ENCODE measurements around the gene OSBPL7. TPM values are rescaled to one million over a fixed set of nuclear protein-coding genes. Genes with fewer than 3 reads are reported as not detected.
A peak's percentile ranks its signal among the peaks of the same experiment; 100 is the strongest.
"Not testable (repeated sequence)": the region's sequence is repeated elsewhere in the genome, so short reads cannot be mapped to it uniquely, and the experiment has no call there.

The OSBPL7 gene
- total RNA-seq, 1 donor from 2014 or later = 5.6 TPM

DNA sequence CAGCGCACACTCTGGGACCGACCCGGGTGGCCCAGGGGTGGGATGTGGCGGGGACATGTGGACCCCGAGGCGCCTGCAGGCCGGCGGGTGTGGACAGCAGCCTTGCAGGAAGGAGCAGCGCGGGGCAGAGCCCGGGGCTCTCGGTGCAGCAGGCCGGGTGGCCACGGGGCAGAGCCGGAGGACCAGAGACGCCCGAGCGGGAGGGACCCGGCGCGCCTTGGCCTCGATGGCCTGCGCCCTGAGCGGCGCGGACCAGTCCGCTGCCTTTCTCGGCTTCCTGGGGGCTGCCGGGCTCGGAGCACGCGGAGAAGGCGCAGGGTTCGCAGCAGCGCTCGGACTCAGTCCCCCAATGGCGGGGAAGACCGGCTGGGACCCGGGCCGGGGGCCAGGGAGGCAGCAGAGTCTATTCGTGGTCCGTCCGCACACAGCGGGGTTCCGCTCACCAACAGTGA, 43.4 kb downstream of the OSBPL7 start:
- no peaks in the 10 kb centered on the region for H3K9me3 ChIP-seq
- no peak for TF ChIP-seq POLR2AphosphoS5 (IDR thresholded peaks at IDR 0.05; ENCODE audit: insufficient read depth in 1 of 2, low read depth in 1 of 2)
- TF ChIP-seq POLR2A (IDR thresholded peaks at IDR 0.05) = no peak
- TF ChIP-seq, protein P1, sequence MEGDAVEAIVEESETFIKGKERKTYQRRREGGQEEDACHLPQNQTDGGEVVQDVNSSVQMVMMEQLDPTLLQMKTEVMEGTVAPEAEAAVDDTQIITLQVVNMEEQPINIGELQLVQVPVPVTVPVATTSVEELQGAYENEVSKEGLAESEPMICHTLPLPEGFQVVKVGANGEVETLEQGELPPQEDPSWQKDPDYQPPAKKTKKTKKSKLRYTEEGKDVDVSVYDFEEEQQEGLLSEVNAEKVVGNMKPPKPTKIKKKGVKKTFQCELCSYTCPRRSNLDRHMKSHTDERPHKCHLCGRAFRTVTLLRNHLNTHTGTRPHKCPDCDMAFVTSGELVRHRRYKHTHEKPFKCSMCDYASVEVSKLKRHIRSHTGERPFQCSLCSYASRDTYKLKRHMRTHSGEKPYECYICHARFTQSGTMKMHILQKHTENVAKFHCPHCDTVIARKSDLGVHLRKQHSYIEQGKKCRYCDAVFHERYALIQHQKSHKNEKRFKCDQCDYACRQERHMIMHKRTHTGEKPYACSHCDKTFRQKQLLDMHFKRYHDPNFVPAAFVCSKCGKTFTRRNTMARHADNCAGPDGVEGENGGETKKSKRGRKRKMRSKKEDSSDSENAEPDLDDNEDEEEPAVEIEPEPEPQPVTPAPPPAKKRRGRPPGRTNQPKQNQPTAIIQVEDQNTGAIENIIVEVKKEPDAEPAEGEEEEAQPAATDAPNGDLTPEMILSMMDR (IDR thresholded peaks at IDR 0.05) = no peak
- no peak overlapping the region for H3K4me3 ChIP-seq
- H3K27me3 ChIP-seq = no peaks in the 10 kb centered on the region
- no peaks in the 10 kb centered on the region for H3K4me1 ChIP-seq
- H3K36me3 ChIP-seq = no peaks in the 10 kb centered on the region
- no peak for DNase-seq (ENCODE audit: extremely low spot score in 2 of 2)
- H3K27ac ChIP-seq = no peak overlapping the region
- intact Hi-C loops (cut with DNase I) = no loop called here

DNA sequence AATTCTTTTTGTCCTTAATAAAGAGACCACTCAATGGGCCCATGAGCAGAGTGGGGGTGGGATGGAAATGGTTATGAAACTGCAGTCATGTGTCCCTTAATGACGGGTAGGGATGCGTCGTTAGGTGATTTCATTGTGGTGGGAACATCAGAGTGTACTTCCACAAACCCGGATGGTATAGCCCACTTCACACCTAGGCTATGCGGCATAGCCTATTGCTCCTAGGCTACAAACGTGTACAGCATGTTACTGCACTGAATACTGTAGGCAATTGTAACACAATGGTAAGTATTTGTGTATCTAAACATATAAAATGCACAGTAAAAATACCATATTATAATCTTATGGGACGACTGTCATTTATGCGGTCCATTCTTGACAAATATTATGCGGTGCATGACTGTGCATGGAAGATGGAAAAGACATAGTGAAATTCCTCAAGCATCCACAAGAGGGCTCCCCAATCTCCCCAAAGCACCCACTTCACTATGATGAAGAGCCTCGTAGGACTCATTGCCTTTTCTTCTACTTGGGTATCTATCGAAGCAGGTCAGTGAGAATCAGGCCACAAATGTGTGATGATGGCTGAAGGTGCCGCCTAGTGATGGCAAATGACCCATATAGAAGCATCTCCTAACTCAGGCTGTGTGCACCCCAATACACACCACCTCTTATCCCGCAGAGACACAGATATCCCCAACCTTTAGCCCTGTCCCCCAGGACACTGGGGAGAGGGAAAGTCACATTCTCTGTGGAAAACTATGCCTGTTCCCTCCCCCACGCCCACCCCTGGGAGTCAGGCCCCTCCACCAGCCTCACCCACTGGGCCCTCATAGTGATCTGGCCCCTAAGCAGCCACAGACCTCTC, 45.0 kb downstream of the OSBPL7 start:
- no peak overlapping the region for H3K4me3 ChIP-seq
- TF ChIP-seq, protein P1 (IDR thresholded peaks at IDR 0.05) = peak in 1 of 3 experiments; percentile 63
- TF ChIP-seq POLR2A (IDR thresholded peaks at IDR 0.05) = no peak
- no peaks in the 10 kb centered on the region for H3K36me3 ChIP-seq
- H3K4me1 ChIP-seq = no peaks in the 10 kb centered on the region
- intact Hi-C loops (cut with DNase I) = no loop called here
- no peak overlapping the region for H3K27ac ChIP-seq
- DNase-seq (ENCODE audit: extremely low spot score in 2 of 2) = no peak
- no peaks in the 10 kb centered on the region for H3K27me3 ChIP-seq
- H3K9me3 ChIP-seq = no peaks in the 10 kb centered on the region

DNA sequence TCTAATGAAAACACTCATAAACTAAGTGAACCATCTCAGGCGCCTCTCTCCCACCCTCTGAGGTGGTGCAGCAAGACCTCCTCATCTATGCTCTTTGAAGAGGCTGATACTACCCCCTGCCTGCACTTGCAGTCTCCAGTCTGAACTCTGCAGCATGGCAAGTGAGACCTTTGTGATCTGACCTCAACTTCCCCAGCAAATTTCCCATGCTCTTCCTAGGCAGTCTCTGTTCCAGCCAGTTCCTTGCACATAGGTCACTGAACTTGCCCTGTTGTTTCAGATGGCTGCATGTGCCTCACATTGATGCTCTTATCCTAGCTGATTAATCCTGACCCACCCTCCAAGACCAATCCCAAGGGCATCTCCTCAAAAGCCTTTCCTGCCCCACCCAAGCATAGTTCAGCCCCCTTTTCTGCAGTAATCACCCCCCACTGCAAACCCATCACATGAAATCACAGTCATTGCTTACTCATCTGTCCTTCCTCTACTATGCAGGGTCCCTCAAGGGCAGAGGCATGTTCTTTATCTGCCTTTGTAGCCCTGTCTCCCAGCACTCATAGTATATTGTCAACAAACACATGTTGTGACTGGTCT, 46.5 kb downstream of the OSBPL7 start:
- no peak overlapping the region for H3K27ac ChIP-seq
- intact Hi-C loops (cut with DNase I) = no loop called here
- no peaks in the 10 kb centered on the region for H3K36me3 ChIP-seq
- H3K4me3 ChIP-seq = no peak overlapping the region
- H3K27me3 ChIP-seq = no peaks in the 10 kb centered on the region
- no peaks in the 10 kb centered on the region for H3K9me3 ChIP-seq
- no peaks in the 10 kb centered on the region for H3K4me1 ChIP-seq
- DNase-seq (ENCODE audit: extremely low spot score in 2 of 2) = no peak
- TF ChIP-seq, protein P1 (IDR thresholded peaks at IDR 0.05) = no peak
- TF ChIP-seq POLR2AphosphoS5 (IDR thresholded peaks at IDR 0.05; ENCODE audit: insufficient read depth in 1 of 2, low read depth in 1 of 2) = no peak
- TF ChIP-seq POLR2A (IDR thresholded peaks at IDR 0.05) = no peak

DNA sequence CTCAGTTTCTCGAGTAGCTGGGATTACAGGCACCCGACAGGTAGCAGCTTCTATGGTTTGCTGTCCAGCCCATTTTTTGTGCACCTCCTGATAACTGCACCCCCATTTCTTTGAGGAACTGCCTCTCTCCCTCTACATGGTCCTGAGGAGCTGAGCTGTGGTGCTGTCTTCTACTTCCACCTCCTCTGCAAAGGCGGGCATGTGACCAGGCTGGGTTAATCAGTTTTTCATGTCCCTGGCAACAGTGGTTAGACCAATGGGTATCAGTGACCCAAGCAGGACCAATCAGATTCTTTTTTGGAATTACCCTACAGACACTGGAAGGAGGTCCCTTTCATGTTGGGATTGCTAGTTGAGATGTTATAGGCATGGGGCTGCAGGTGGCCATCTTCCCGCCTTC, 47.3 kb downstream of the OSBPL7 start:
- Histone ChIP-seq H3K9me3 (no peaks in the 10 kb centered on the region), H3K27ac (no peak overlapping the region), H3K4me1 (no peaks in the 10 kb centered on the region), H3K27me3 (no peaks in the 10 kb centered on the region), H3K4me3 (no peak overlapping the region), H3K36me3 (no peaks in the 10 kb centered on the region)
- TF ChIP-seq POLR2AphosphoS5 (IDR thresholded peaks at IDR 0.05; ENCODE audit: insufficient read depth in 1 of 2, low read depth in 1 of 2) (no peak), POLR2A (IDR thresholded peaks at IDR 0.05) (no peak)
- TF ChIP-seq, protein P1 (IDR thresholded peaks at IDR 0.05) = no peak
- no peak for DNase-seq (ENCODE audit: extremely low spot score in 2 of 2)
- intact Hi-C loops (cut with DNase I) = no loop called here

DNA sequence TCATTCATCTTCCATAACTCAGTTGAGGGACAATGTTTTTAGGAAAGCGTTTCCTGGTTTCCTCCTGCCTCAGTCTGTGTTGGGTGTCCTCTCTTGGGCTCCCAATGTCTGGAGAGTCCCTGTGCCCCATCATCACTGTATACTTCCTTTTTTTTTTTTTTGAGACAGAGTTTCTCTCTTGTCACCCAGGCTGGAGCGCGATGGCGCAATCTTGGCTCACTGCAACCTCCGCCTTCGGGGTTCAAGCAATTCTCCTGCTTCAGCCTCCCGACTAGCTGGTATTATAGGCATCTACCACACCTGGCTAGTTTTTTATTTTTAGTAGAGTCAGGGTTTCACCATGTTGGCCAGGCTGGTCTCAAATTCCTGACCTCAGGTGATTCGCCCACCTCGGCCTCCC, 47.9 kb downstream of the OSBPL7 start:
- DNase-seq (ENCODE audit: extremely low spot score in 2 of 2); H3K27ac ChIP-seq; H3K4me3 ChIP-seq; H3K36me3 ChIP-seq; H3K4me1 ChIP-seq; H3K27me3 ChIP-seq; intact Hi-C loops (cut with DNase I); H3K9me3 ChIP-seq: not testable (repeated sequence)
